NCI-H1417 (cell line): ENCODE results near the gene FFAR1.
"Not testable (repeated sequence)": the region's sequence is repeated elsewhere in the genome, so short reads cannot be mapped to it uniquely, and the experiment has no call there.

Experiments
- DNase-seq, 3 experiments: peaks; one replicate each; lab custom pipeline; 2025; lab: John Stamatoyannopoulos, UW

The FFAR1 gene

GRCh38 chr19:35342430-35342829, 5.3 kb upstream of the FFAR1 start:
- DNase-seq = no peak

- no peak for DNase-seq
Measured at GRCh38 chr19:35344511-35345031, 3.1 kb upstream of the FFAR1 start.

DNA sequence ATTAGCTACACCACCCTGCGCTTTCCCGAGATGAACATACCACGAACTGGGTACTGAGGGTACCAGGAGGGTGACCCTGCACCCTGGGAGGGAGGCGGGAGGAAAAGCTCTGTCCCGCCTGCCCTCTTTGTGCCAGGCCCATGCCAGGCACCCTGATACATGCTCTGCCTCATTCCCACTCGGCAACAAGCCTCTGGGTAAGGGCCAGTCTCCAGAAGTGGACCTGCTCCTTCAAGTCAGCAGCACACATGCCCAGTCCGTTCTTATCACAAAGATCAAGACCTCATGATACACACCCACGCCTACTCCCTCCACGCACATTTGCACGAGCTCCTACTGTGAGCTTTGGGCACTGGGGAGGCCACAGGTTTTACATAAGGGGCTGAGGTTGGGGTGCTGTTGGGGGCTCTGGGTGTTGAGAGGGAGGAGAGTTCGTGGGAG, 2.0 kb upstream of the FFAR1 start:
- no peak for DNase-seq

DNA sequence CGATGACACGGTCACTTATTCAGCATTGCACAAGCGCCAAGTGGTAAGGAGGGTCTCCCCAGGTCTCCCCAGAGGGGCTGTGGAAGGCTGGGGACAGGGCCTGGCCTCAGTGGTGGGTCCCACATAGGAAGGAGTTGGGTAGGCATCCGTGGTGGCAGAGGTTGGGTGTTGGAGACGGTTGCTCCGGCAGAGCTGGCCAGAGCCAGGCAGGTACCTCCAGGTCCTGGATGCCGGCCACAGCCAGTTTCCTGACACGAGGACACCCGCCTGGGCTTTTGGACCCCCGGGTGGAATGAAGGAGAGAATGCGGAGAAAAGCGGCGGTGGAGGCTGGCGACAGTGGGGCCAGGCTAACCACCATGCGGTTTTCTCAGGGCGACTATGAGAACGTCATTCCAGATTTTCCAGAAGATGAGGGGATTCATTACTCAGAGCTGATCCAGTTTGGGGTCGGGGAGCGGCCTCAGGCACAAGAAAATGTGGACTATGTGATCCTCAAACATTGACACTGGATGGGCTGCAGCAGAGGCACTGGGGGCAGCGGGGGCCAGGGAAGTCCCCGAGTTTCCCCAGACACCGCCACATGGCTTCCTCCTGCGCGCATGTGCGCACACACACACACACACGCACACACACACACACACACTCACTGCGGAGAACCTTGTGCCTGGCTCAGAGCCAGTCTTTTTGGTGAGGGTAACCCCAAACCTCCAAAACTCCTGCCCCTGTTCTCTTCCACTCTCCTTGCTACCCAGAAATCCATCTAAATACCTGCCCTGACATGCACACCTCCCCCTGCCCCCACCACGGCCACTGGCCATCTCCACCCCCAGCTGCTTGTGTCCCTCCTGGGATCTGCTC, 1.3 kb upstream of the FFAR1 start:
- no peak for DNase-seq

DNA sequence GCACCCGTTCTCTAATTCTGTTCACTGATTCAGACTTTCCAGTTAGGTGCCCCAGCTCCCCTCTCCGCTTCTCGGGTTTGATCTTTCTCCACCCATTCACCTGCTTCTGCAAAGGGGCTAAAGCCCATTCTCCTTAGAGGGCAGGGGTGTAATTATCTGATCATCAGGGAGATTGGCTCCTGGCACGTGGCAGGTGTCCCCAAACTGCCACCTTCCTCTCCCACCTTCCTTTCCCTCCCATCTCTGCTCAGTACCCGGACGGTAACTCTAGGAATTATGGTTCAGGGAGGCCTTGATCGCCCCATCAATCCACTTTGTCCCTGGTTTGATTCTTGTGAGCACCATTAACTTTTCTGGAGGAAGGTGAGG, 212 bp downstream of the FFAR1 start:
- DNase-seq = no peak

GRCh38 chr19:35348911-35349611, 1.4 kb downstream of the FFAR1 start:
- DNase-seq = peak in 1 of 3 experiments; percentile 40

DNA sequence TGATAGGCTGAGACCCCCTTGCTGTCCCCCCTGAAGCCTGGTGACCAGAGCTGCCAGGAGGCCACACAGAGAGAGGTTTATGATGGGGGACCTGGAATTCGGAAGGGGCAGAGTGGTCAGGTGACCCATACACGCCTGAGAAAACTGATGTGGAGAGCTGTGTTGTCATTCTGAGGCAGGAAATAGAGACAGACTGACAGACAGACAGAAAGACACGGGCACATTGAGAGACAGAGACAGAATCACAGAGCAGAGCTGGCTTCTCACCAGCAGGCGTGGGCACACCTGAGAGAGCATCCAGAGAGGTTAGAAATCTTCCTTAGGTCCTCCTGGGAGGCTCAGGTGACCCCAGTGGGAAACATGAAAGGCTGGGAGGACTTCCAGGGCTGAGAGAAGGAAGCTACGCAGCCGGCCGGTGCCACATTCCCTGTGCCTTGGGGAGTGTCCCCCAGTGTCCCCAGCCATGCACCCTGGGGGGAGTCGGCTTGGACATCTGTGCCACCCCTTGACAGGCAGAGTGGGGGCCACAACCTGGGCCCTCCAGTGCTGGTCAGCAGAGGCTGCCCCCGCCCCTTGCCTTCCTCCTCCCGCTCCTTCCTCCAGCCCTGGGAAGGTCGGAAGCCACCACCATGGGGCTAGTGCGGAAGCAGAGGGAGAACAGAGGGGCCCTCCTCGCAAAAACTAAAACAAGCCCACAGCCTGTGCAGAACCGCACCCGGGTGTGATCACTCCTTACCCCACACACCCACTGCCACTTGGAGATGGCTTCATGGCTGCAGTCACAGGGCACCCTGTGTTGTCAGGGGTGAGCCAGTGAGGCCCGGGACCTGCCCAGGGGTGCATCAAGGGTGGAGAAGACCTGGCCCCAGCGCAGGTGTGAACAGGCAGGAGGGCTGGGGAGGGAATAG, 2.2 kb downstream of the FFAR1 start:
- DNase-seq = no peak

- no peak for DNase-seq
Measured at GRCh38 chr19:35350591-35350990, 2.9 kb downstream of the FFAR1 start.

GRCh38 chr19:35351411-35352176, 3.9 kb downstream of the FFAR1 start:
- no peak for DNase-seq

DNA sequence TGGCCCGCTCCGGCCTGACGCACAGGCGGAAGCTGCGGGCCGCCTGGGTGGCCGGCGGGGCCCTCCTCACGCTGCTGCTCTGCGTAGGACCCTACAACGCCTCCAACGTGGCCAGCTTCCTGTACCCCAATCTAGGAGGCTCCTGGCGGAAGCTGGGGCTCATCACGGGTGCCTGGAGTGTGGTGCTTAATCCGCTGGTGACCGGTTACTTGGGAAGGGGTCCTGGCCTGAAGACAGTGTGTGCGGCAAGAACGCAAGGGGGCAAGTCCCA, 4.4 kb downstream of the FFAR1 start:
- DNase-seq = no peak

- DNase-seq = peak; percentile 47 to 80 (median 74)
Measured at GRCh38 chr19:35352448-35353304, 5.0 kb downstream of the FFAR1 start.

GRCh38 chr19:35353635-35354034, 5.9 kb downstream of the FFAR1 start:
- DNase-seq = no peak

DNA sequence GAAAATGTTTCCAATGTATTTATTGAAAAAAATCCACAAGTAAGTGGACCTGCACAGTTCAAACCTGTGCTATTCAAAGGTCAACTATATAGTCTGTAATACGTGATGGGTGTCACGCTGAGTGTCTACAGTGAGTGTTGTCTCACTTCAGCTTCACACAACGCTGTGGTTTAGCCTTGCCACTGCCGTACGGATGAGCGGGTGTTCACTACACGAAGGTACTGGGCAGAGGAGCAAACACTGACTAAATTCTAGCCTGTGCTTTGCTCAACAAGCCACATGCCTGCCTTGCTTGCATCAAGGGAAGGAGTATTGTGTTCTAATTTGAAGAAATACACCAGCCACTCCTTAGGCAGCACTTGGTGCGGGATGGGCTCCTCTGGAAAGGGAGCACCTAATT, 7.2 kb downstream of the FFAR1 start:
- DNase-seq = no peak

DNA sequence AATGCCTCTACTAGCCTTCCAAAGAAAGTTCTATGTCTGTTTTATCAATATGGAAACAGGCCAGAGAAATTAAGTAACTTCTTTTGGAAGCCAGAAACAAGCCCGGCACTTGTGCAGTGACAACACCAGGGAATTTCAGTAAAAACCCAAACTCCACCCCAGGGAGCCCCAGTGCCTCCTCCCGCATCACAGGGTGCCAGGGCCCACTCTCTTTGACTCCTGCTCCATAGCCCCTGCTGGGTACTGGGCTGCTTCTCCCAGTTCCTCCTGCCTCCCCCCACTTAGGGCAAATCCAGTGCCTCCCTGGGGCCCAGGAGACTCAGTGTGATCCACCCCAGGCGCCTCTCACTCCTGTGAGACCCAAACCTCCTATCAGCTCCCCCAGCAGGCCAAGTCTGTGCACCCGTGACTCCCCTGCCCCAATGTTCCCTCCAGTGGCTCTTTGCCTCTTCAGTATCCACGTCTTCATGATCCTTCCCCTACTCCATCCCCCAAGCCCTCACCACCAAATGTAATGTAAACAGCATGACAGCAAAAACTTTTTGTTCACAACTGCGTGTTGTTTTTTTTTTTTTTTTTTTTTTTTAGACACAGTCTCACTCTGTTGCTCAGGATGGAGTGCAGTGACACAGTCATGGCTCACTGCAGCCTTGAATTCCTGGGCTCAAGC, 8.2 kb downstream of the FFAR1 start:
- no peak for DNase-seq

DNA sequence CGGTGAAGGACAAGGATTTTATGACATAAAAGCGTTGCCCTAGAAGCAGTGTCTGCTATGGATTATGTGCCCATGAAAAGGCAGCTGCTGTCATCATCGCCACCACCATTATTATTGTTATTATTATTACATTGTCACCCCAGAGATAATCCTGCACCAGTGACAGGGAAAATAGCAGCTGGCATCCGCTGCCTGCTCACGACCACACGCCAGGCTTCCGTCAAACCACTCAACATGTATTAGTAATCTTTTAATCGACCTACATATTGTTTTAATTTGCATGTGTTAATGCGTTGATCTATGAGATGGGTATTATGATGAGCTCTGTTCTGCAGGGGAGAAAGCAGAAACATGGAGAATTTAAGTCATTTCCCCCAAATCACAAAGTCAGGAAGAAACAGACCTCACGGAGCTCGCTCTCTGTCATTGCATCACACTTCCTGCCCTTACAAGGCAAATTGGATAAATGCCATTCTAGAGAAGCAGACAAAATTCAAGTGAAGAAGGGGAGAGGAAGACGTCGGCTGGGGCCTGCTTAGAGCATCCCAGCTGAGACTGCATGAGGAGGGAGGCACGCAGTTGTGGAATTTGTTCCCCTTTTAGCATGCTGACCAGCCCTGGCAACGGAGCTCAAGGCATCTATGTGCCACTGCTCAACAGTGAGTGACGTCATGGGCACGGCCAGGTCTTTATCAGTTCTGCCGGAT, 10.3 kb downstream of the FFAR1 start, which contains the start of gene FFAR3:
FFAR3 (plus strand) TSS at position 594 of the 707 bp plus-strand sequence. CDS start 431 bp downstream, outside the sequence.
- DNase-seq = peak in 1 of 3 experiments; percentile 20

- not testable (repeated sequence) for DNase-seq
Measured at GRCh38 chr19:35358834-35359233, 11.1 kb downstream of the FFAR1 start.

GRCh38 chr19:35359395-35359794, 11.7 kb downstream of the FFAR1 start:
- not testable (repeated sequence) for DNase-seq

DNA sequence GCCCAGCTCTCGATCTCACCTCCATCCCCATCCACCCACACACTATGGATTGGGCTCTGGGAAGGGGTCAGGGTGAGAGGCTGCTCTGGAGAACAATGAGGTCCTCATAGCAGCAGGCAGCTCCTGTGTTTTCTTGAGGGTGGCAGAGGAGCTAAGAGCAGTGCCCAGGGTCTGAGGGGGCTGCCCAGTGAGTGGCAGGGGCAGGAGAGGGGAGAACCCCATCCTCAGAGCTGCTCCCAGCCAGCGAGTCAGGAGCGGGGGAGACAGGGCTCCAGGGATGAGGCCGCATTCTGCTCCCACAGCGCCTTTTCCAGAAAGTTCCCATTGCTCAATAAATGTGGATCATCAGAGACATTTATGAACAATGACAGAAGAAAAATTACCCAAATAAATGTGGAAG, 12.4 kb downstream of the FFAR1 start:
- DNase-seq = not testable (repeated sequence)

DNA sequence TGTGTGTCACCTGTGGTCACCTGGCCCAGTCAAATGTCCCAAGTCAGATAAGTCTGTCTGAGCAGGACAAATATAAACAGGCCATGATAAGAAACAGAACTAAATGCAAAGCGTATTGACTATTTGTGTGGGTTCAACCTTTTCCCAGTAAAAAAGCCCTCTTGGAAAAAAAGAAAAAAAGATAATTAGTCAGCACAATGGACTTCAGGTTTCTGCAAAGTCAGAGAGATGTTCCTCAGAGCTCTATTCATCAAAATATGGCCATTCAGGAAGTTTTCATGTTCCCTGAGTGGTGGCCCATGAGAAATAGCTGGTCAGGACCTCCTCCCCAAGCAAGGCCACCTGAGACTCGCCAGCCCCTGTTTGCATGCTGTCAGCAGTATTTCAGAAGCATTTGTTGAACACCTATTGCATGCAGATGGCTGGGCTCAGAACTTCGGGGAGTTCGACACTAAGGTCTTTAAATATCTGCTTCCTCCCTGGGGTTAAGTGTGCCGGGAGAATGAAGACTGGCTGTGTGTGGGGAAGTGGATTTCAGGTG, 13.2 kb downstream of the FFAR1 start:
- no peak for DNase-seq
